SU-DHL-6 (cell line): ENCODE measurements around the gene SLCO4A1.

Experiments used
- H2AFZ ChIP-seq: fragments of 200-600 bp; sonication (generic); 2 replicates; pipeline ENCODE4 v1.6.1; 2014; ENCODE audit warnings: low read depth, mild to moderate bottlenecking, moderate library complexity, mixed read lengths, antibody characterized with exemption, low read length; ENCODE audit not compliant: severe bottlenecking
- H3F3A ChIP-seq: fragments of 200-600 bp; shearing (Covaris generic); 2 replicates; pipeline ENCODE4 v1.6.0; 2016; ENCODE audit warnings: antibody characterized with exemption, mild to moderate bottlenecking; ENCODE audit not compliant: insufficient read depth
- H3K27ac ChIP-seq: fragments of 200-600 bp; sonication (generic); 2 replicates; pipeline ENCODE4 v1.5.1; 2016; ENCODE audit warnings: low read depth, mild to moderate bottlenecking, low read length, moderate library complexity, mixed read lengths
- H3K27me3 ChIP-seq: fragments of 200-600 bp; sonication (generic), shearing (Covaris generic); 2 replicates; pipeline ENCODE4 v1.6.0; 2014; ENCODE audit warnings: mild to moderate bottlenecking, low read length
- H3K36me3 ChIP-seq: fragments of 200-600 bp; sonication (generic); 2 replicates; pipeline ENCODE4 v1.6.1; 2014; ENCODE audit warnings: mild to moderate bottlenecking, low read length, mixed read lengths
- H3K4me2 ChIP-seq: fragments of 300-600, 200-600 bp; shearing (Covaris generic), sonication (generic); 2 replicates; pipeline ENCODE4 v1.6.0; 2014; ENCODE audit warnings: low read length, low read depth, mild to moderate bottlenecking; ENCODE audit not compliant: poor library complexity, severe bottlenecking
- H3K4me3 ChIP-seq: fragments of 200-600 bp; sonication (generic); 2 replicates; pipeline ENCODE4 v1.5.1; 2014; ENCODE audit warnings: antibody characterized with exemption, low read length, mild to moderate bottlenecking, mixed read lengths; ENCODE audit not compliant: insufficient read depth, poor library complexity, severe bottlenecking
- H3K79me2 ChIP-seq: fragments of 200-600 bp; sonication (generic); 2 replicates; pipeline ENCODE4 v1.6.1; 2014; ENCODE audit warnings: mild to moderate bottlenecking, low read length, moderate library complexity; ENCODE audit not compliant: insufficient read depth
- H3K9ac ChIP-seq: fragments of 200-600 bp; sonication (generic); 2 replicates; pipeline ENCODE4 v1.7.0; 2014; ENCODE audit warnings: mild to moderate bottlenecking, low read length
- H3K9me2 ChIP-seq: fragments of 200-600 bp; sonication (generic); replicated peaks from 2 replicates; pipeline ENCODE4 v1.6.1; 2014; ENCODE audit warnings: low read length; ENCODE audit not compliant: insufficient read depth
- H3K9me3 ChIP-seq: fragments of 200-600 bp; sonication (generic); 2 replicates; pipeline ENCODE4 v1.6.1; 2014; ENCODE audit warnings: low read length, mixed read lengths; ENCODE audit not compliant: insufficient read depth
- H4K20me1 ChIP-seq: fragments of 200-600 bp; sonication (generic); 2 replicates; pipeline ENCODE4 v1.6.1; 2014; ENCODE audit warnings: low read depth, mild to moderate bottlenecking, antibody characterized with exemption, low read length, moderate library complexity, mixed read lengths
- CTCF ChIP-seq: fragments of 200-600 bp; sonication (generic); IDR thresholded peaks from one replicate; pipeline ENCODE4 v1.5.1; 2017; ENCODE audit warnings: antibody characterized with exemption, mild to moderate bottlenecking, low read length, moderate library complexity; ENCODE audit not compliant: insufficient read depth, poor library complexity, severe bottlenecking
- EZH2phosphoT487 ChIP-seq: fragments of 200-600 bp; sonication (generic), shearing (Covaris generic); conservative IDR thresholded peaks from 2 replicates; pipeline ENCODE4 v1.6.1; 2018; ENCODE audit warnings: mild to moderate bottlenecking, antibody characterized with exemption, low read length, moderate library complexity, mixed read lengths

Gene SLCO4A1

GRCh38 chr20:62639765-62640164 lies 2.5 kb upstream of the SLCO4A1 start:
- H3K36me3 ChIP-seq, result no peaks in the 10 kb centered on the region
- no peaks in the 10 kb centered on the region for H3K9me3 ChIP-seq
- no peak for TF ChIP-seq CTCF
- TF ChIP-seq EZH2phosphoT487, result no peak
- no peak overlapping the region for H3K9ac ChIP-seq
- no peaks in the 10 kb centered on the region for H3F3A ChIP-seq
- no peak overlapping the region for H3K27ac ChIP-seq
- H3K27me3 ChIP-seq, result no peaks in the 10 kb centered on the region; the same call in 1 of the 2 replicates
- 0 out of 2 replicates have a peak, but pooled peaks cover 3% of the 10 kb centered on the region for H4K20me1 ChIP-seq
- no peak overlapping the region for H3K4me3 ChIP-seq
- H3K9me2 ChIP-seq, result no peaks in the 10 kb centered on the region
- H2AFZ ChIP-seq, result no peak overlapping the region
- H3K79me2 ChIP-seq, result peaks cover 10% of the 10 kb centered on the region
- no peak overlapping the region for H3K4me2 ChIP-seq

GRCh38 chr20:62640870-62641269 lies 1.4 kb upstream of the SLCO4A1 start:
- Histone ChIP-seq H3K27ac (no peak overlapping the region), H3K9ac (no peak overlapping the region)
- no peak for TF ChIP-seq EZH2phosphoT487
- TF ChIP-seq CTCF, result no peak

GRCh38 chr20:62641321-62642050 lies 817 bp upstream of the SLCO4A1 start:
- TF ChIP-seq CTCF (no peak), EZH2phosphoT487 (no peak)
- no peaks in the 10 kb centered on the region for H3K9me3 ChIP-seq
- peak overlapping the region; percentile 56 for H2AFZ ChIP-seq
- H3K4me2 ChIP-seq, result peak overlapping the region; percentile 58
- H3F3A ChIP-seq, result no peaks in the 10 kb centered on the region
- H3K4me3 ChIP-seq, result peak overlapping the region; percentile 67
- no peak overlapping the region for H3K27ac ChIP-seq
- peaks cover 12% of the 10 kb centered on the region for H3K79me2 ChIP-seq
- no peaks in the 10 kb centered on the region; the same call in 1 of the 2 replicates for H3K27me3 ChIP-seq
- peak overlapping the region; percentile 71 for H3K9ac ChIP-seq
- no peaks in the 10 kb centered on the region for H3K36me3 ChIP-seq
- 0 out of 2 replicates have a peak, but pooled peaks cover 3% of the 10 kb centered on the region for H4K20me1 ChIP-seq
- H3K9me2 ChIP-seq, result no peaks in the 10 kb centered on the region

More at GRCh38 chr20:62640870-62641269, 1.4 kb upstream of the SLCO4A1 start:
- Histone ChIP-seq H3K4me3 (no peak overlapping the region), H3K4me2 (no peak overlapping the region), H3K9me3 (no peaks in the 10 kb centered on the region), H3K9me2 (no peaks in the 10 kb centered on the region), H3K79me2 (peaks cover 12% of the 10 kb centered on the region), H3F3A (no peaks in the 10 kb centered on the region), H2AFZ (no peak overlapping the region), H3K27me3 (no peaks in the 10 kb centered on the region; the same call in 1 of the 2 replicates), H3K36me3 (no peaks in the 10 kb centered on the region), H4K20me1 (0 out of 2 replicates have a peak, but pooled peaks cover 3% of the 10 kb centered on the region)
